Hematopoietic multipotent progenitor cell treated with erythropoietin and hydrocortisone succinate and interleukin-3 and kit ligand, for 15 days (in vitro differentiated cells): ENCODE results near the gene STXBP5.

Experiments
- DNase-seq: peaks from one replicate; pipeline ENCODE4 v3.0.0-alpha.2; 2015; ENCODE audit warnings: low spot score

STXBP5 gene

GRCh38 chr6:147438758-147439528 is 234.7 kb downstream of the STXBP5 start:
- no peak for DNase-seq
